Fibroblast of lung (primary cell): ENCODE results near the gene TMCC1. TPM values are rescaled to one million over a fixed set of nuclear protein-coding genes. Genes with fewer than 3 reads are reported as not detected.

Experiments
- DNase-seq, 2 donors: peaks; one replicate each; pipeline versions ENCODE4 v3.0.0 to v3.0.0-alpha.2; 2010; ENCODE audit warnings: low read depth in 2 of 2
- H2AFZ ChIP-seq: 2 replicates; pipeline ENCODE4 v1.5.1; 2012; ENCODE audit warnings: low read length, control low read depth, inconsistent platforms
- H3K27ac ChIP-seq: 2 replicates; pipeline ENCODE4 v1.5.1; 2011; ENCODE audit warnings: low read length, control low read depth; ENCODE audit not compliant: insufficient read depth
- H3K27me3 ChIP-seq: 2 replicates; pipeline ENCODE4 v1.5.1; 2011; ENCODE audit warnings: mild to moderate bottlenecking, low read length; ENCODE audit not compliant: control insufficient read depth, insufficient read depth
- H3K36me3 ChIP-seq: 2 replicates; pipeline ENCODE4 v1.5.1; 2011; ENCODE audit warnings: low read length; ENCODE audit not compliant: control insufficient read depth, insufficient read depth
- H3K4me1 ChIP-seq: 2 replicates; pipeline ENCODE4 v1.5.1; 2011; ENCODE audit warnings: low read length; ENCODE audit not compliant: control insufficient read depth, insufficient read depth; ENCODE audit errors: extremely low read depth
- H3K4me2 ChIP-seq: 2 replicates; pipeline ENCODE4 v1.5.1; 2011; ENCODE audit warnings: low read length, control low read depth; ENCODE audit not compliant: insufficient read depth; ENCODE audit errors: extremely low read depth
- H3K4me3 ChIP-seq, 4 experiments: fragments of 200-600 bp in 1 of 4; sonication (generic) in 1 of 4; replicated peaks in 1 of 4; 2 replicates each; pipeline ENCODE4 v1.5.1; 2011 to 2016; ENCODE audit warnings: low read length in 4 of 4, low read depth in 3 of 4, mild to moderate bottlenecking in 3 of 4, control low read depth in 2 of 4, inconsistent platforms in 1 of 4, mixed read lengths in 1 of 4; ENCODE audit not compliant: insufficient read depth in 1 of 4; ENCODE audit errors: control extremely low read depth in 1 of 4
- H3K79me2 ChIP-seq: 2 replicates; pipeline ENCODE4 v1.5.1; 2012; ENCODE audit warnings: mild to moderate bottlenecking, low read length, inconsistent platforms; ENCODE audit not compliant: control insufficient read depth, insufficient read depth
- H3K9ac ChIP-seq: 2 replicates; pipeline ENCODE4 v1.5.1; 2011; ENCODE audit warnings: mild to moderate bottlenecking, low read length, control low read depth; ENCODE audit not compliant: insufficient read depth
- H3K9me3 ChIP-seq: 2 replicates; pipeline ENCODE4 v1.5.1; 2012; ENCODE audit warnings: low read depth, low read length; ENCODE audit not compliant: control insufficient read depth, insufficient read depth
- H4K20me1 ChIP-seq: 2 replicates; pipeline ENCODE4 v1.5.1; 2011; ENCODE audit warnings: low read length; ENCODE audit not compliant: control insufficient read depth, insufficient read depth; ENCODE audit errors: extremely low read depth
- CTCF ChIP-seq, 2 donors: IDR thresholded peaks in 1 of 2; conservative IDR thresholded peaks in 1 of 2; 1 replicate in 1 of 2; 2 replicates in 1 of 2; pipeline ENCODE4 v1.5.1; 2011 to 2012; ENCODE audit warnings: low read length in 2 of 2, control low read depth in 1 of 2, inconsistent platforms in 1 of 2, low read depth in 1 of 2, mild to moderate bottlenecking in 1 of 2
- EZH2 ChIP-seq: IDR thresholded peaks from 2 replicates; pipeline ENCODE4 v1.5.1; 2012; ENCODE audit warnings: low read length, control low read depth, mild to moderate bottlenecking; ENCODE audit errors: missing control alignments
- polyA plus RNA-seq, 2 donors: library from polyadenylated mRNA; depleted of rRNA in 1 of 2; stranded (reverse) in 1 of 2; unstranded in 1 of 2; fragments of >200 nt; gene quantifications; 2 replicates each; pipeline ENCODE4 v1.2.1, GENCODE V29; 2011 to 2012; ENCODE audit warnings: missing spikeins in 1 of 2
- total RNA-seq: library from RNA; depleted of rRNA; stranded (reverse); fragments of >200 nt; gene quantifications from 2 replicates; pipeline ENCODE4 v1.2.1, GENCODE V29; 2014

TMCC1 gene
- total and polyA plus RNA-seq, 2 donors (not counting 1 experiment from before 2014, with no cell fraction given) = 16.2 to 16.8 TPM

- peak; percentile 50 to 51 for DNase-seq
- no peaks in the 10 kb centered on the region for H3K79me2 ChIP-seq
- no peaks in the 10 kb centered on the region for H3K4me1 ChIP-seq
- H3K27ac ChIP-seq = no peak overlapping the region
- H3K27me3 ChIP-seq = no peaks in the 10 kb centered on the region
- H3K9me3 ChIP-seq = no peaks in the 10 kb centered on the region
- no peak overlapping the region for H2AFZ ChIP-seq
- H3K9ac ChIP-seq = no peak overlapping the region
- no peak overlapping the region for H3K4me2 ChIP-seq
- H3K4me3 ChIP-seq = no peak overlapping the region
- no peaks in the 10 kb centered on the region for H3K36me3 ChIP-seq
- H4K20me1 ChIP-seq = no peaks in the 10 kb centered on the region
- TF ChIP-seq CTCF (conservative IDR thresholded peaks at IDR 0.05 in 1 of 2, IDR thresholded peaks at IDR 0.05 in 1 of 2; ENCODE audit: low read depth in 1 of 2, low read length in 2 of 2) (no peak), EZH2 (no peak)
These were observed 70.8 kb downstream of the TMCC1 start for GRCh38 chr3:129822679-129823078.

- no peak overlapping the region for H2AFZ ChIP-seq
- no peak overlapping the region for H3K4me2 ChIP-seq
- no peak overlapping the region for H3K4me3 ChIP-seq
- no peak for TF ChIP-seq CTCF (conservative IDR thresholded peaks at IDR 0.05 in 1 of 2, IDR thresholded peaks at IDR 0.05 in 1 of 2; ENCODE audit: low read depth in 1 of 2, low read length in 2 of 2)
- no peak for TF ChIP-seq EZH2
- no peaks in the 10 kb centered on the region for H3K9me3 ChIP-seq
- DNase-seq = no peak
- H3K4me1 ChIP-seq = no peaks in the 10 kb centered on the region
- H3K9ac ChIP-seq = no peak overlapping the region
- H3K36me3 ChIP-seq = no peaks in the 10 kb centered on the region
- no peaks in the 10 kb centered on the region for H3K79me2 ChIP-seq
- H3K27me3 ChIP-seq = no peaks in the 10 kb centered on the region
- H3K27ac ChIP-seq = no peak overlapping the region
- no peaks in the 10 kb centered on the region for H4K20me1 ChIP-seq
These were observed 71.3 kb downstream of the TMCC1 start for GRCh38 chr3:129822241-129822640.

- Histone ChIP-seq H3K79me2 (no peaks in the 10 kb centered on the region), H3K4me2 (no peak overlapping the region), H3K9me3 (no peaks in the 10 kb centered on the region), H3K4me3 (no peak overlapping the region), H3K4me1 (no peaks in the 10 kb centered on the region), H3K27ac (no peak overlapping the region), H4K20me1 (no peaks in the 10 kb centered on the region), H3K9ac (no peak overlapping the region), H2AFZ (no peak overlapping the region), H3K27me3 (no peaks in the 10 kb centered on the region), H3K36me3 (no peaks in the 10 kb centered on the region)
- no peak for DNase-seq
- TF ChIP-seq EZH2 (no peak), CTCF (conservative IDR thresholded peaks at IDR 0.05 in 1 of 2, IDR thresholded peaks at IDR 0.05 in 1 of 2; ENCODE audit: low read depth in 1 of 2, low read length in 2 of 2) (no peak)
These were observed 72.9 kb downstream of the TMCC1 start for GRCh38 chr3:129820587-129820986.
